ENCODE data around the gene SGSH.

The SGSH gene

DNA sequence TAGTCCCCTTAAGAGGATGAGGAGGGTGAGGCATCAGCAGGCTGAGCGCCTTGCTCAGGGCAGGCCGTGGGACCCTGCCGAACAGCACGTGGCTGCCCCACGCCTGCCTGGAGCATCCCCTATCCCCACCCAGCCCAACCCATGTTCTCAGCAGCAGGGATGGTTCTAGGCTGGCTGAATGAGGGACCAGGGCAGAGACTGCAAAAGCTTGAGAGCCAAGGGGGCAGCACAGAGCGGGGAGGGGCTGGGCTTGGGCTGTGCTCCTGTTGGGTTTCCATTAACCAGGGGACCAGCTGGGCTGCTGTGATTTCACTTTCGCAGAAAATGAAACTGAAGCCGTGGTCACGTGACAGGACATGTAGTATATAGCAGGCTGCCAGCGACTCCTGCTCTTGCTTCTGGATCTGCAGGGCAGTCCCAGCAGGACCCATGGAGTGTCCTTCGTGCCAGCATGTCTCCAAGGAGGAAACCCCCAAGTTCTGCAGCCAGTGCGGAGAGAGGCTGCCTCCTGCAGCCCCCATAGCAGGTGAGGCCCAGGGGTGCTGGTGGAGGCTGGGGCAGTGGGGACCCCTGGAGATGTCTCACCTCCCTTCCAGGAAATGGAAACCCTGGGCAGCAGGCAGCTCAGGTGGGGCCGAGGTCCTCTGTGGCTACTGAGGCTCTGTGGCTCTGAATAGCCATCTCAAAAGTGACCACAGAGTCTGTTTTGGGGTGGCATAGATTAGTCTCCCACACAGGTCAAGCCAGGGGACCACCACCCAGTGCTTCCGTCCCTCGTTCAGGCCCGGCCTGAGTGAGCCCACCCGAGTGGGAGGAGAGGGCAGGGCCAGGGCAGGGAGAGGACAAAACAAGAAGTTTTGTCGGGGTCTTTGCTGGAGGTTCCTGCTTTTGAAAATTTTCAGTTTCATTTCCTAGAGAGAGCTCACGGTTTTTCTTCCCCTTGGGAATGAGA is 43.4 kb upstream of the SGSH start:
- Histone ChIP-seq H3K27me3 (ENCODE audit: insufficient read depth, low read length, poor library complexity, severe bottlenecking) (no peaks in the 10 kb centered on the region), H3K4me1 (ENCODE audit: insufficient read depth, low read length, poor library complexity, severe bottlenecking) (peaks cover 34% of the 10 kb centered on the region), H2AFZ (ENCODE audit: low read length) (no peak overlapping the region), H3K9ac (ENCODE audit: low read depth, low read length, poor library complexity, severe bottlenecking) (peak overlapping the region; percentile 79), H4K20me1 (ENCODE audit: insufficient read depth, low read length, poor library complexity, severe bottlenecking) (peaks cover 7% of the 10 kb centered on the region), H3K79me2 (ENCODE audit: insufficient read depth, low read length) (peaks cover 42% of the 10 kb centered on the region), H3K9me2 (replicated peaks; ENCODE audit: low read depth, low read length) (no peaks in the 10 kb centered on the region), H3K4me3 (ENCODE audit: low read length, poor library complexity, severe bottlenecking) (peak overlapping the region; percentile 87), H3K4me2 (ENCODE audit: low read depth, low read length, poor library complexity, severe bottlenecking) (peak overlapping the region; percentile 95), H3F3A (ENCODE audit: low read depth) (peaks cover 12% of the 10 kb centered on the region), H3K36me3 (ENCODE audit: insufficient read depth, low read length) (no peaks in the 10 kb centered on the region), H3K9me3 (ENCODE audit: insufficient read depth, low read depth, low read length) (no peaks in the 10 kb centered on the region)
- no peak for TF ChIP-seq EZH2phosphoT487 (IDR thresholded peaks at IDR 0.05; ENCODE audit: borderline replicate concordance)
- TF ChIP-seq, protein P1, sequence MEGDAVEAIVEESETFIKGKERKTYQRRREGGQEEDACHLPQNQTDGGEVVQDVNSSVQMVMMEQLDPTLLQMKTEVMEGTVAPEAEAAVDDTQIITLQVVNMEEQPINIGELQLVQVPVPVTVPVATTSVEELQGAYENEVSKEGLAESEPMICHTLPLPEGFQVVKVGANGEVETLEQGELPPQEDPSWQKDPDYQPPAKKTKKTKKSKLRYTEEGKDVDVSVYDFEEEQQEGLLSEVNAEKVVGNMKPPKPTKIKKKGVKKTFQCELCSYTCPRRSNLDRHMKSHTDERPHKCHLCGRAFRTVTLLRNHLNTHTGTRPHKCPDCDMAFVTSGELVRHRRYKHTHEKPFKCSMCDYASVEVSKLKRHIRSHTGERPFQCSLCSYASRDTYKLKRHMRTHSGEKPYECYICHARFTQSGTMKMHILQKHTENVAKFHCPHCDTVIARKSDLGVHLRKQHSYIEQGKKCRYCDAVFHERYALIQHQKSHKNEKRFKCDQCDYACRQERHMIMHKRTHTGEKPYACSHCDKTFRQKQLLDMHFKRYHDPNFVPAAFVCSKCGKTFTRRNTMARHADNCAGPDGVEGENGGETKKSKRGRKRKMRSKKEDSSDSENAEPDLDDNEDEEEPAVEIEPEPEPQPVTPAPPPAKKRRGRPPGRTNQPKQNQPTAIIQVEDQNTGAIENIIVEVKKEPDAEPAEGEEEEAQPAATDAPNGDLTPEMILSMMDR (conservative IDR thresholded peaks at IDR 0.05; ENCODE audit: low read length), result no peak

DNA sequence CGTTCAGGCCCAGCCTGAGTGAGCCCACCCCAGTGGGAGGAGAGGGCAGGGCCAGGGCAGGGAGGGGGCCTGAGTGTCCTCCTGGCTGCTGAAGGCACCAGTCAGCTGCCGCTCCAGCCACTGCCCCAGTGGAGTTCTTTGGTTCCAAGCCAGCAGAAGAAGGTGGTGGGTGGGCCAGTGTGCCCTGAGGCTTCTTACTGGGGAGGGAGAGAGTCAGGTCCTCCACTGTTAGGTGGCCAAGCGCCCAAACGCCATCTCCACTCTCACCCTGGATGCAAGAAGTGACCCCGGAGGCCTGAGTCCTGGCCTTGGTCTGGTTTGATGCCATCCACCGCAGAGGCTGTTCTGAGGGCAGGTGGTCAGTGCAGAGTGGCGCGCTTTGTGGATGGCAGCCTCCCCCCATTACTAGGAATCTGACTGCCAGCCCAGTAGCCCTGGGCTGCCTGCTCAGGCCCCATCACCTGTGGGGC is 42.7 kb upstream of the SGSH start:
- Histone ChIP-seq H3K4me3 (ENCODE audit: low read length, poor library complexity, severe bottlenecking) (peak overlapping the region; percentile 87), H3K27me3 (ENCODE audit: insufficient read depth, low read length, poor library complexity, severe bottlenecking) (no peaks in the 10 kb centered on the region), H3K9me3 (ENCODE audit: insufficient read depth, low read depth, low read length) (no peaks in the 10 kb centered on the region), H3K4me2 (ENCODE audit: low read depth, low read length, poor library complexity, severe bottlenecking) (peak overlapping the region; percentile 95), H3F3A (ENCODE audit: low read depth) (peaks cover 12% of the 10 kb centered on the region), H2AFZ (ENCODE audit: low read length) (no peak overlapping the region), H3K9ac (ENCODE audit: low read depth, low read length, poor library complexity, severe bottlenecking) (no peak overlapping the region), H4K20me1 (ENCODE audit: insufficient read depth, low read length, poor library complexity, severe bottlenecking) (peaks cover 7% of the 10 kb centered on the region), H3K4me1 (ENCODE audit: insufficient read depth, low read length, poor library complexity, severe bottlenecking) (peaks cover 34% of the 10 kb centered on the region), H3K9me2 (replicated peaks; ENCODE audit: low read depth, low read length) (no peaks in the 10 kb centered on the region), H3K36me3 (ENCODE audit: insufficient read depth, low read length) (no peaks in the 10 kb centered on the region), H3K79me2 (ENCODE audit: insufficient read depth, low read length) (peaks cover 42% of the 10 kb centered on the region)
- TF ChIP-seq, protein P1 (conservative IDR thresholded peaks at IDR 0.05; ENCODE audit: low read length), result no peak
- TF ChIP-seq EZH2phosphoT487 (IDR thresholded peaks at IDR 0.05; ENCODE audit: borderline replicate concordance), result no peak

DNA sequence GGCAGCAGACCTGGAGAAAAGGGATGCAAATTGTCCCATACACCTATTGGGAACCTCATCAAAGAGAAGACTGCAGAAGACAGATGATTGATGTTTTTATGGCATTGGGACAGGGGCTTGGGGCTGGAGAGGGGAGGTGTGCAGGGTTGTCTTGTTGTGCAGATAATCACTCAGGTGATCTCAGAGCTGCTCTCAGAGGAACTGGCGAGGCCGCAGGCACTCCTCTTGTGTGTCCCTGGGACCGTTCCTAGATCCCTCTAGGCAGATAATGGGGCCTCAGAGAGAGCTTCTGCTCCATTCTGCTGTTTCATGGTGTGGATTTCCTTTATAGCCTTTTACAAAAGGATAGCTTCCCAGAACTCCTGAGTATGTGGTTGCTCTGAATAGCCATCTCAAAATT is 42.2 kb upstream of the SGSH start:
- Histone ChIP-seq H3K9ac (ENCODE audit: low read depth, low read length, poor library complexity, severe bottlenecking) (peak overlapping the region; percentile 98), H3K4me3 (ENCODE audit: low read length, poor library complexity, severe bottlenecking) (peak overlapping the region; percentile 99), H3K4me2 (ENCODE audit: low read depth, low read length, poor library complexity, severe bottlenecking) (peak overlapping the region; percentile 95), H3K4me1 (ENCODE audit: insufficient read depth, low read length, poor library complexity, severe bottlenecking) (peaks cover 34% of the 10 kb centered on the region), H3K9me2 (replicated peaks; ENCODE audit: low read depth, low read length) (no peaks in the 10 kb centered on the region), H2AFZ (ENCODE audit: low read length) (no peak overlapping the region), H4K20me1 (ENCODE audit: insufficient read depth, low read length, poor library complexity, severe bottlenecking) (peaks cover 7% of the 10 kb centered on the region), H3K9me3 (ENCODE audit: insufficient read depth, low read depth, low read length) (no peaks in the 10 kb centered on the region), H3K36me3 (ENCODE audit: insufficient read depth, low read length) (no peaks in the 10 kb centered on the region), H3K79me2 (ENCODE audit: insufficient read depth, low read length) (peaks cover 42% of the 10 kb centered on the region), H3F3A (ENCODE audit: low read depth) (peaks cover 12% of the 10 kb centered on the region), H3K27me3 (ENCODE audit: insufficient read depth, low read length, poor library complexity, severe bottlenecking) (no peaks in the 10 kb centered on the region)
- TF ChIP-seq, protein P1 (conservative IDR thresholded peaks at IDR 0.05; ENCODE audit: low read length), result no peak
- no peak for TF ChIP-seq EZH2phosphoT487 (IDR thresholded peaks at IDR 0.05; ENCODE audit: borderline replicate concordance)
